Testis (tissue), 3 donors: Measurements from ENCODE around the gene KRT6A. TPM values are rescaled to one million over a fixed set of nuclear protein-coding genes. Genes with fewer than 3 reads are reported as not detected.
A peak's percentile ranks its signal among the peaks of the same experiment; 100 is the strongest.
"Not testable (repeated sequence)": the region's sequence is repeated elsewhere in the genome, so short reads cannot be mapped to it uniquely, and the experiment has no call there.

Experiments used
- DNase-seq: peaks from one replicate; pipeline ENCODE4 v3.0.0-alpha.2; 2019
- H3K27ac ChIP-seq, 2 donors: fragments of 200-600 bp; sonication (generic); one replicate each; pipeline ENCODE4 v1.5.1; 2019
- H3K27me3 ChIP-seq: fragments of 200-600 bp; sonication (generic); one replicate; pipeline ENCODE4 v1.5.1; 2019
- H3K36me3 ChIP-seq: fragments of 200-600 bp; sonication (generic); one replicate; pipeline ENCODE4 v1.5.1; 2017; ENCODE audit warnings: low read depth; ENCODE audit errors: missing control alignments
- H3K4me1 ChIP-seq: fragments of 200-600 bp; sonication (generic); one replicate; pipeline ENCODE4 v1.5.1; 2019
- H3K4me3 ChIP-seq, 2 donors: fragments of 200-600 bp; sonication (generic); one replicate each; pipeline ENCODE4 v1.5.1; 2017 to 2019
- H3K9me3 ChIP-seq: fragments of 200-600 bp; sonication (generic); one replicate; pipeline ENCODE4 v1.5.1; 2017
- POLR2A ChIP-seq: fragments of 450-650 bp; IDR thresholded peaks from one replicate; pipeline ENCODE4 v1.6.1; 2017; ENCODE audit warnings: antibody characterized with exemption, mild to moderate bottlenecking, moderate library complexity
- WGBS, 2 donors: methylation state at CpG; one replicate each; pipeline ENCODE4 v1.1.5; 2018; 5-methylcytosine and 5-hydroxymethylcytosine counted together
- intact Hi-C: fragments of 100-400 bp; cut with DNase I; formaldehyde crosslinking; loops from one replicate; pipeline ENCODE4 v1.15.1; 2023; ENCODE audit warnings: low total_unique reads
- polyA plus RNA-seq: library from polyadenylated mRNA; stranded (reverse); fragments of 350-450 nt; fragmentation: Illumina TruSeq; extraction: RNeasy Lipid Tissue Mini Kit (QIAGEN cat#74804); gene quantifications from one replicate; pipeline ENCODE4 v1.2.3, GENCODE V29; 2014; ENCODE audit warnings: low read depth, low replicate concordance; ENCODE audit not compliant: insufficient read depth
- total RNA-seq, 2 donors: library from RNA; depleted of rRNA; stranded (reverse); fragments of >200 nt; gene quantifications; one replicate each; pipeline ENCODE4 v1.2.3, GENCODE V29; 2016
- TF ChIP-seq, protein P1 (sequence below), 3 experiments: fragments of 450-650 bp in 2 of 3; fragments of 200-600 bp in 1 of 3; sonication (generic) in 1 of 3; IDR thresholded peaks; one replicate each; pipeline ENCODE4 v1.5.1; 2016 to 2019; ENCODE audit warnings: antibody characterized with exemption in 3 of 3, mild to moderate bottlenecking in 2 of 3, moderate library complexity in 1 of 3

KRT6A gene
- total and polyA plus RNA-seq, 3 donors from 2014 or later: 0.19 to 1.5 (median 0.63) TPM

DNA sequence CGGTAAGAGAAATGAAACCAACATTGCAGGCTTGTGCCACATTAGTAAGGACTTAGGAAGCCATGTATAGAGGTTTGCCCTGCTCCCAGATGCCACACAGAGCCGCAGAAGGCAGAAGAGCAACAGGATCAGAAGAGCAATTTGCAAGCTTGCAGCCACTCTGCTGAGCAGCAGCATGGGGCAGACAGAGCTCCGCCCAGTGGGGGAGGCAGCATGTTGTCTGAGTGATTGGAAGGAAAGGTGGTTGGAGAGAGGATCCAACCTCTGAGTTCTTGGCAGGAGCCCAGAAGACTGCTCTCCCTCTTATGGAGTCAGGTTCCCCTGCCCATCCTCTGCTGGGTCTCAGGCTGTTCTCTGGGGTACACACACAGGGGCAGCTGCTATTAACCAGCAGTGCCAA lies 2.3 kb upstream of the KRT6A start:
- Histone ChIP-seq H3K27me3 (no peaks in the 10 kb centered on the region), H3K36me3 (no peaks in the 10 kb centered on the region), H3K4me1 (peaks cover 25% of the 10 kb centered on the region), H3K4me3 (no peak overlapping the region), H3K9me3 (no peaks in the 10 kb centered on the region), H3K27ac (peak overlapping the region in 1 of 2 donors; percentile 64)
- TF ChIP-seq, protein P1, sequence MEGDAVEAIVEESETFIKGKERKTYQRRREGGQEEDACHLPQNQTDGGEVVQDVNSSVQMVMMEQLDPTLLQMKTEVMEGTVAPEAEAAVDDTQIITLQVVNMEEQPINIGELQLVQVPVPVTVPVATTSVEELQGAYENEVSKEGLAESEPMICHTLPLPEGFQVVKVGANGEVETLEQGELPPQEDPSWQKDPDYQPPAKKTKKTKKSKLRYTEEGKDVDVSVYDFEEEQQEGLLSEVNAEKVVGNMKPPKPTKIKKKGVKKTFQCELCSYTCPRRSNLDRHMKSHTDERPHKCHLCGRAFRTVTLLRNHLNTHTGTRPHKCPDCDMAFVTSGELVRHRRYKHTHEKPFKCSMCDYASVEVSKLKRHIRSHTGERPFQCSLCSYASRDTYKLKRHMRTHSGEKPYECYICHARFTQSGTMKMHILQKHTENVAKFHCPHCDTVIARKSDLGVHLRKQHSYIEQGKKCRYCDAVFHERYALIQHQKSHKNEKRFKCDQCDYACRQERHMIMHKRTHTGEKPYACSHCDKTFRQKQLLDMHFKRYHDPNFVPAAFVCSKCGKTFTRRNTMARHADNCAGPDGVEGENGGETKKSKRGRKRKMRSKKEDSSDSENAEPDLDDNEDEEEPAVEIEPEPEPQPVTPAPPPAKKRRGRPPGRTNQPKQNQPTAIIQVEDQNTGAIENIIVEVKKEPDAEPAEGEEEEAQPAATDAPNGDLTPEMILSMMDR (IDR thresholded peaks at IDR 0.05): no peak
- no peak for TF ChIP-seq POLR2A
- intact Hi-C loops: no loop called here
- 50 to 75% methylated on average over 3 of the region's 3 CpGs for WGBS, 2 donors
- peak; percentile 38 for DNase-seq

DNA sequence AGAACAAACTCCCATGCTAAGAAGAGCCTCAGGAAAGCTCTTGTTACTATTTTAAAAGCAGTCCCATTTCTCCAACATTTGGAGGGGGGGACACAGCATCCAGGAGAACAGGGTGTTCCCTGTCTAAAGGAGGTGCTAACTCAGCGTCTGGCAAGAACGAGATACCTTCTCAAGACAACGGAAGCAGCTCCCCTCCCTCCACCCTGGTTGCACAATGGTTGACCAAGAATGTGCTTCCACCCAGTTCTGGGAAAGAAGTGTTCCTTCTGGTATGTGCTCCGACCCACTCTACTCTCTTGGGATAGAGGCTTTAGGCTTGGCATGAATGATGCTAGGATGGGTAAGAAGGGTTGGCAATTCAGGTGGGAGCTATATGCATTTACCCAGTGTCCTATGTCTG lies 1.5 kb upstream of the KRT6A start:
- WGBS, 2 donors: 49% methylated on average over 4 of the region's 4 CpGs

GRCh38 chr12:52494100-52494499 lies 1.0 kb upstream of the KRT6A start:
- no peak for DNase-seq
- H3K9me3 ChIP-seq: no peaks in the 10 kb centered on the region
- H3K27ac ChIP-seq: peak overlapping the region in 1 of 2 donors; percentile 39
- TF ChIP-seq POLR2A: no peak
- TF ChIP-seq, protein P1 (IDR thresholded peaks at IDR 0.05): no peak
- WGBS, 2 donors: 87 to 93% methylated on average over 1 of the region's 1 CpG
- intact Hi-C loops: no loop called here
- H3K27me3 ChIP-seq: no peaks in the 10 kb centered on the region
- no peaks in the 10 kb centered on the region for H3K36me3 ChIP-seq
- H3K4me1 ChIP-seq: peaks cover 25% of the 10 kb centered on the region
- no peak overlapping the region for H3K4me3 ChIP-seq

More for the DNA sequence above, 1.5 kb upstream of the KRT6A start:
- H3K27ac ChIP-seq: peak overlapping the region in 1 of 2 donors; percentile 64
- no peak for TF ChIP-seq POLR2A
- TF ChIP-seq, protein P1 (IDR thresholded peaks at IDR 0.05): no peak
- H3K4me3 ChIP-seq: no peak overlapping the region
- H3K4me1 ChIP-seq: peaks cover 25% of the 10 kb centered on the region
- DNase-seq: peak; percentile 79
- no peaks in the 10 kb centered on the region for H3K36me3 ChIP-seq
- no peaks in the 10 kb centered on the region for H3K9me3 ChIP-seq
- H3K27me3 ChIP-seq: no peaks in the 10 kb centered on the region
- intact Hi-C loops: no loop called here

- intact Hi-C loops, H3K27ac ChIP-seq, H3K4me3 ChIP-seq, H3K27me3 ChIP-seq, H3K9me3 ChIP-seq, H3K36me3 ChIP-seq, DNase-seq: not testable (repeated sequence)
- WGBS, 2 donors: 81 to 93% methylated on average over 5 of the region's 6 CpGs
- H3K4me1 ChIP-seq: peaks cover 25% of the 10 kb centered on the region
Observed at GRCh38 chr12:52492405-52492804, 652 bp downstream of the KRT6A start.

DNA sequence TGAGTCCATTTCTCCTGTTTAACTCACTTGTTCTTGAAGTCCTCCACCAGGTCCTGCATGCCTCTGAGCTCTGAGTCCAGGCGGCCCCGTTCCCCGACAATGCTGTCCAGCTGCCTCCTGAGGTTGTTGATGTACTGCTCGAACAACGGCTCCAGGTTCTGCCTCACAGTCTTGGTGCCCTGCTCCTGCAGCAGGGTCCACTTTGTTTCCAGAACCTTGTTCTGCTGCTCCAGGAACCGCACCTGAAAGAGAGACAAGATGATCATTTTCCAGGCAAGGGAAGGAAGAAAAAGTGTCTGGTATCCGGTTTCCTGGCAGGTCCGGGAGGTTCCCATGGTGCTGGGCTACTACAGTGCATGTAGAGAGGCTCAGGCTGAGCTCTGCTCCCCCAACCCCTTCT lies 1.6 kb downstream of the KRT6A start:
- H3K9me3 ChIP-seq, H3K27ac ChIP-seq, H3K4me3 ChIP-seq, H3K36me3 ChIP-seq, H3K27me3 ChIP-seq, DNase-seq, intact Hi-C loops: not testable (repeated sequence)
- peaks cover 24% of the 10 kb centered on the region for H3K4me1 ChIP-seq
- WGBS, 2 donors: 84 to 94% methylated on average over 8 of the region's 8 CpGs

DNA sequence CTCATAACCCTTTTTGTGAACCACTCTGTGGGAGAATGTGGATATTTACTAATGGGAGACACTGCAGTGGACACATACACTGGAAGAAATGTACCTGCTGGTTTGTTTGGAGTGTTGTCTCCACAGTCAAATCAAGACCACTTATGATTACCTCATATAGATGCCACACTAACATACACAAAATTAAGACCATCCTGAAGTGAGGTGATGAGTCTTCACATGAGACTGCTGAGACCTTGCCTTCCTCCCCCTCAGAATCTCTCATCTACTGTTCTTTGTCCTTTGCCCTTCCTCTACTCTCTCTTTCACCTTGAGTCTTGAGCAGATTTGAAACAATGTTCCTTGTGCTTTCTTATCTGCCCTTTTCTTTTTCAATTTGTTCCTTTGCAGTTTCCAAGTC lies 4.3 kb downstream of the KRT6A start:
- H3K27me3 ChIP-seq: no peaks in the 10 kb centered on the region
- intact Hi-C loops: no loop called here
- no peaks in the 10 kb centered on the region for H3K9me3 ChIP-seq
- no peak for TF ChIP-seq POLR2A
- TF ChIP-seq, protein P1 (IDR thresholded peaks at IDR 0.05): no peak
- H3K27ac ChIP-seq: no peak overlapping the region
- no peak for DNase-seq
- H3K4me1 ChIP-seq: peaks cover under 1% of the 10 kb centered on the region
- no peak overlapping the region for H3K4me3 ChIP-seq
- no peaks in the 10 kb centered on the region for H3K36me3 ChIP-seq

DNA sequence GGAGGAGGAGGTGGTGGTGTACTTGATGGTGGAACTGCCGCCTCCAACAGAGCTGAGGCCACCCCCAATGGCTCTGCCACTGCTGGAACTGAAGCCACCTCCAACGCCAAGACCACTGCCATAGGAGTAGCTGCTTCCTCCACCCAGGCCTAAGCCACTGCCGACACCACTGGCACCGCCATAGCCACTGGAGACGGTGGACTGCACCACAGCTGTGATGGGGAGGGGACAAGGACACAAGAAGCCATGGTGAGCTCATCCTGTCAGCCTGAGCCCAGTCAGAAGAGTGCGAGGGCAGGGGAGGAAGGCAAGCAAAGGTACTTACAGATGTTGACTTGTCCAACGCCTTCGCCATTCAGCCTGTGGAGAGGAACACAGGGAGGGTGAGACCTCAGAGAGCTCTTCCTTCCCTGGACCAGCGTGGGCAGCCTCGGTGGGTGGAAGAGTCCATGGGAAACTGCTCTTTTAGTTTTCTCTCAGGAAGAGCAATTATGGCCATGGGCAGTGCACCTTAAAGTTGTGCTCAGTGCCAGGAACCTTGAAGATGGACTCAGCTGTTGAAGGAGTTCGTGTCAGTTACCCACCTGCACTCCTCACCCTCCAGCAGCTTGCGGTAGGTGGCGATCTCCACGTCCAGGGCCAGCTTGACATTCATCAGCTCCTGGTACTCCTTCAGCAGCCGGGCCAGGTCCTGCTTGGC lies 5.2 kb downstream of the KRT6A start:
- H3K9me3 ChIP-seq, H3K4me3 ChIP-seq, H3K36me3 ChIP-seq, H3K4me1 ChIP-seq, intact Hi-C loops, H3K27ac ChIP-seq, DNase-seq, H3K27me3 ChIP-seq: not testable (repeated sequence)
- 85 to 94% methylated on average over 14 to 15 of the region's 15 CpGs for WGBS, 2 donors
